A673 (cell line): Measurements from ENCODE around the gene RNF148.

Source experiments
- EZH2 ChIP-seq: fragments of 200-600 bp; sonication (generic); IDR thresholded peaks from 2 replicates; pipeline ENCODE4 v1.6.1; 2017; ENCODE audit warnings: borderline replicate concordance, low read depth, mild to moderate bottlenecking, mixed read lengths, antibody characterized with exemption, low read length; ENCODE audit not compliant: poor library complexity, severe bottlenecking
- TF ChIP-seq, protein P1 (sequence below): fragments of 300-800, 200-600 bp; sonication (generic); conservative IDR thresholded peaks from 2 replicates; pipeline ENCODE4 v1.5.1; 2017; ENCODE audit warnings: low read depth, mild to moderate bottlenecking, antibody characterized with exemption, low read length, moderate library complexity, mixed read lengths

DNA sequence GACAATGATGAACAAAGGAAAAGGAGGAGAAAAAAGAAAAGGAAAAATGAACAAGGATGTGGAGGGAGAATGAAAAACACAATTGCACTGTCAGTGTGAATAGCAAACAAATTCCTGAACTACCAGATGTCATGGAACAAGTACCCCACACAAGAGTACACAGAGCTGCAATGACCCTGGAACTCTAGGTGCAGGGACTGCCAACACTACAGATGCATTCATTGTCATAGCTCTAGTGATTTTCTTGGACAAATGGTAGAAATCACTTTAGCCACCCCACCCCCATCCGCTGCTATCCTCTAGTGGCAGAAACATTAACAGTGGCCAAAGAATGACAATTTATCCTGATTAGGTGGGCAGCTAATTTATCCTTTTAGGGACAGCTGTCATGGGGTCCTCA lies 6.9 kb downstream of the RNF148 start:
- TF ChIP-seq, protein P1, sequence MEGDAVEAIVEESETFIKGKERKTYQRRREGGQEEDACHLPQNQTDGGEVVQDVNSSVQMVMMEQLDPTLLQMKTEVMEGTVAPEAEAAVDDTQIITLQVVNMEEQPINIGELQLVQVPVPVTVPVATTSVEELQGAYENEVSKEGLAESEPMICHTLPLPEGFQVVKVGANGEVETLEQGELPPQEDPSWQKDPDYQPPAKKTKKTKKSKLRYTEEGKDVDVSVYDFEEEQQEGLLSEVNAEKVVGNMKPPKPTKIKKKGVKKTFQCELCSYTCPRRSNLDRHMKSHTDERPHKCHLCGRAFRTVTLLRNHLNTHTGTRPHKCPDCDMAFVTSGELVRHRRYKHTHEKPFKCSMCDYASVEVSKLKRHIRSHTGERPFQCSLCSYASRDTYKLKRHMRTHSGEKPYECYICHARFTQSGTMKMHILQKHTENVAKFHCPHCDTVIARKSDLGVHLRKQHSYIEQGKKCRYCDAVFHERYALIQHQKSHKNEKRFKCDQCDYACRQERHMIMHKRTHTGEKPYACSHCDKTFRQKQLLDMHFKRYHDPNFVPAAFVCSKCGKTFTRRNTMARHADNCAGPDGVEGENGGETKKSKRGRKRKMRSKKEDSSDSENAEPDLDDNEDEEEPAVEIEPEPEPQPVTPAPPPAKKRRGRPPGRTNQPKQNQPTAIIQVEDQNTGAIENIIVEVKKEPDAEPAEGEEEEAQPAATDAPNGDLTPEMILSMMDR = no peak
- no peak for TF ChIP-seq EZH2
